Panc1 (cell line): Measurements from ENCODE around the gene SVIL. TPM values are rescaled to one million over a fixed set of nuclear protein-coding genes. Genes with fewer than 3 reads are reported as not detected.
"Not testable (repeated sequence)": the region's sequence is repeated elsewhere in the genome, so short reads cannot be mapped to it uniquely, and the experiment has no call there.

Source experiments
- ATAC-seq: fragments of 200-7000 bp; cut with Tn5 transposase; 2 replicates; pipeline ENCODE4 v1.9.1; 2020; ENCODE audit warnings: mild to moderate bottlenecking, moderate library complexity
- BruUV-seq: library from RNA; stranded (reverse); fragments of 400-500 nt; replicated peaks from 2 replicates; lab custom pipeline; 2021; lab: Mats Ljungman, UMichigan
- CTCF ChIA-PET: fragments of 300-600 bp; sonication (Branson Sonifier 250); formaldehyde crosslinking; loops from one replicate; lab custom pipeline; 2022; ENCODE audit warnings: antibody characterized with exemption; lab: Charles Lee
- POLR2A ChIA-PET: fragments of 300-600 bp; sonication (Branson Sonifier 250); formaldehyde crosslinking; loops from one replicate; lab custom pipeline; 2022; ENCODE audit warnings: antibody characterized with exemption; lab: Charles Lee
- DNase-seq: peaks from one replicate; pipeline ENCODE4 v3.0.0-alpha.2; 2010; ENCODE audit warnings: low read depth, low spot score
- H3K27ac ChIP-seq: 2 replicates; pipeline ENCODE4 v1.5.1; 2011; ENCODE audit warnings: mild to moderate bottlenecking, low read length, inconsistent platforms
- H3K27me3 ChIP-seq: fragments of 200-500 bp; sonication (Bioruptor generic); 2 replicates; pipeline ENCODE4 v1.6.0; 2014; ENCODE audit warnings: low read length, inconsistent platforms; ENCODE audit not compliant: control insufficient read depth, insufficient read depth
- H3K36me3 ChIP-seq: fragments of 200-500 bp; sonication (Bioruptor generic); 2 replicates; pipeline ENCODE4 v1.5.1; 2014; ENCODE audit warnings: inconsistent platforms, mild to moderate bottlenecking, low read length, moderate library complexity; ENCODE audit not compliant: control insufficient read depth, insufficient read depth
- H3K4me1 ChIP-seq: 2 replicates; pipeline ENCODE4 v1.5.1; 2011; ENCODE audit warnings: inconsistent platforms, mild to moderate bottlenecking, low read length, moderate library complexity; ENCODE audit not compliant: control insufficient read depth, insufficient read depth
- H3K4me3 ChIP-seq, 2 experiments: 2 replicates each; pipeline ENCODE4 v1.5.1; 2011 to 2012; ENCODE audit warnings: low read depth in 2 of 2, low read length in 2 of 2, mild to moderate bottlenecking in 2 of 2, inconsistent platforms in 1 of 2, moderate library complexity in 1 of 2
- H3K9me3 ChIP-seq: fragments of 200-500 bp; sonication (Bioruptor generic); 2 replicates; pipeline ENCODE4 v1.5.1; 2014; ENCODE audit warnings: low read depth, mild to moderate bottlenecking, inconsistent platforms, low read length, moderate library complexity; ENCODE audit not compliant: control insufficient read depth, insufficient read depth
- CTCF ChIP-seq: fragments of 450-650 bp; IDR thresholded peaks from 2 replicates; pipeline ENCODE4 v1.5.1; 2017; ENCODE audit warnings: mild to moderate bottlenecking
- POLR2AphosphoS5 ChIP-seq: IDR thresholded peaks from 2 replicates; pipeline ENCODE4 v1.6.1; 2012; ENCODE audit warnings: mild to moderate bottlenecking, low read depth, low read length, moderate library complexity
- REST ChIP-seq, 2 experiments: IDR thresholded peaks; 2 replicates each; pipeline ENCODE4 v1.6.1; 2011 to 2012; ENCODE audit warnings: low read depth in 2 of 2, control low read depth in 1 of 2, low read length in 1 of 2, mild to moderate bottlenecking in 1 of 2, moderate library complexity in 1 of 2; ENCODE audit not compliant: insufficient read depth in 1 of 2
- SIN3A ChIP-seq: IDR thresholded peaks from 2 replicates; pipeline ENCODE4 v1.6.1; 2012; ENCODE audit warnings: low read depth, mild to moderate bottlenecking, low read length, moderate library complexity, borderline replicate concordance; ENCODE audit not compliant: insufficient read depth
- TCF7L2 ChIP-seq: IDR thresholded peaks from 2 replicates; pipeline ENCODE4 v1.6.1; 2011; ENCODE audit warnings: mild to moderate bottlenecking, low read depth, low read length, inconsistent platforms
- in situ Hi-C: cut with HindIII; loops from 2 replicates; pipeline ENCODE4 v1.10.0; 2016; ENCODE audit warnings: low sequenced_read_pairs, low pct_unique_long_range_greater_than_20kb
- intact Hi-C: fragments of 100-400 bp; cut with micrococcal nuclease; formaldehyde crosslinking; loops from one replicate; pipeline ENCODE4 v1.10.0; 2022; ENCODE audit not compliant: unreplicated experiment
- total RNA-seq: library from RNA; stranded (reverse); gene quantifications from one replicate; pipeline ENCODE4 v1.2.1, GENCODE V29; 2021; ENCODE audit not compliant: unreplicated experiment

The SVIL gene
- total RNA-seq, 1 experiment from 2014 or later: 72.8 TPM

GRCh38 chr10:29583674-29584073 is 51.1 kb downstream of the SVIL start:
- Histone ChIP-seq H3K36me3 (no peaks in the 10 kb centered on the region), H3K27ac (no peak overlapping the region), H3K4me1 (peaks cover 6% of the 10 kb centered on the region; the same call in 1 of the 2 replicates), H3K4me3 (no peak overlapping the region), H3K27me3 (no peaks in the 10 kb centered on the region), H3K9me3 (no peaks in the 10 kb centered on the region)
- in situ Hi-C loops: no loop called here
- DNase-seq: no peak
- TF ChIP-seq POLR2AphosphoS5 (no peak), TCF7L2 (no peak), CTCF (no peak), REST (IDR thresholded peaks at IDR 0.05; ENCODE audit: insufficient read depth in 1 of 2, low read depth in 2 of 2, low read length in 1 of 2) (no peak), SIN3A (no peak)
- POLR2A ChIA-PET: no interaction called here
- intact Hi-C loops: no loop called here
- ATAC-seq: no peak
- no TSS peak for BruUV-seq
- CTCF ChIA-PET: no interaction called here

DNA sequence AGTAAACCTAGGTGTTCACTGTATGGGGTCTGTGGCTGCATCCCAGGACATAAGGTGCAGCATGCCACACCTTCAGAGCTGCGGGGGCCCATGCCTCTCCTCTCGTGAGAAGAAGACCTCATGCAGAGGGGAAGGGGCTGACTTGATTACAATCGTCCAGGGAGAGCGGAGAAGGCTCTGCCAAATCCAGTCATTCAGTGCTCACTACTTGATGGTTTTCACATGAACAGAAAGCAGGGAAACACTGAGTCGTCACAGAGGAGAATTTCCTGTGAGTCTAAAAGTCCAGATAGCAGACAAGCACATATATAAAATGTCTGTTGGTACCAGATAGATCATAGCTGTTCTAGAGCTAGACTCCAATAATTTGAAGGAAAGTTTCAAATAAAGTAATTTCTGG is 52.0 kb downstream of the SVIL start:
- in situ Hi-C loops, H3K27me3 ChIP-seq, H3K4me1 ChIP-seq, ATAC-seq, H3K36me3 ChIP-seq, CTCF ChIA-PET, BruUV-seq, H3K9me3 ChIP-seq, POLR2A ChIA-PET, H3K4me3 ChIP-seq, intact Hi-C loops, H3K27ac ChIP-seq: not testable (repeated sequence)
- peak; percentile 38 for DNase-seq

DNA sequence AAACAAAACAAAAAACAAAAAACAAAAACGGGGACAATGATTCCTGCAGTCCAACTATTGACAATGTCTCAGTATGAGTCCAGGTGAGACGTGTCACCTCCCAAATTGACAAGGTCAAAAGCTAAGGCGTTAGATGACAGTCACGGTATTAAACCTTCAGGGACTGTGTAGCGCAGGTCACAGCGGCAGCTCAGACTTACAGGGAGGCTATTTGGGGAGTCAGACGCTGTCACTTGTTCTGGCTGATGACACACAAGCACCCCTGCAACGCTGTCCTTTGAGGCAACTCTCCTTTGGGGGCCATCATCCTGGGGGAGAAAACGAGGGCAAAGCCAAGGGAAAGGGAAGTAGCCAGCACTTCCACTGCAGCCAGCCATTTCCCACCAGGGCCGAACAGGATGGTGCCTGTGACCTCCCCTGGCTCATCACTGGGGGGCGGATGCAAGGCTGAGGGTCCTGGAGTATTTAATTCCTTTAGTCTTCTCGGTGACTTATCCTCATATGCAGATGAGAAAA is 55.3 kb downstream of the SVIL start:
- Histone ChIP-seq H3K36me3 (no peaks in the 10 kb centered on the region), H3K4me3 (no peak overlapping the region), H3K27ac (no peak overlapping the region), H3K27me3 (no peaks in the 10 kb centered on the region), H3K9me3 (no peaks in the 10 kb centered on the region), H3K4me1 (0 out of 2 replicates have a peak, but pooled peaks cover 2% of the 10 kb centered on the region)
- no peak for TF ChIP-seq POLR2AphosphoS5
- no peak for TF ChIP-seq CTCF
- TF ChIP-seq REST (IDR thresholded peaks at IDR 0.05; ENCODE audit: insufficient read depth in 1 of 2, low read depth in 2 of 2, low read length in 1 of 2): no peak
- TF ChIP-seq SIN3A: no peak
- no peak for TF ChIP-seq TCF7L2
- POLR2A ChIA-PET: no interaction called here
- intact Hi-C loops: no loop called here
- ATAC-seq: no peak
- no peak for DNase-seq
- in situ Hi-C loops: no loop called here
- BruUV-seq: no TSS peak
- CTCF ChIA-PET: no interaction called here
